Measurements from ENCODE around the gene FAM174B. TPM values are rescaled to one million over a fixed set of nuclear protein-coding genes. Genes with fewer than 3 reads are reported as not detected.

The FAM174B gene
- total RNA-seq, 4 donors from 2014 or later = 2.2 to 8.5 (median 4.4) TPM

- TF ChIP-seq CTCF (IDR thresholded peaks at IDR 0.05; ENCODE audit: low read depth) = no peak
These were observed 20.8 kb downstream of the FAM174B start for GRCh38 chr15:92634671-92635201.

GRCh38 chr15:92634060-92634459 is 21.5 kb downstream of the FAM174B start:
- TF ChIP-seq CTCF (IDR thresholded peaks at IDR 0.05; ENCODE audit: low read depth) = no peak

GRCh38 chr15:92633418-92633817 is 22.2 kb downstream of the FAM174B start:
- TF ChIP-seq CTCF (IDR thresholded peaks at IDR 0.05; ENCODE audit: low read depth) = no peak

- TF ChIP-seq CTCF (IDR thresholded peaks at IDR 0.05; ENCODE audit: low read depth) = no peak
These were observed 22.6 kb downstream of the FAM174B start for GRCh38 chr15:92633001-92633400.

- TF ChIP-seq CTCF (IDR thresholded peaks at IDR 0.05; ENCODE audit: low read depth) = no peak
These were observed 23.9 kb downstream of the FAM174B start for GRCh38 chr15:92631721-92632120.

- no peak for TF ChIP-seq CTCF (IDR thresholded peaks at IDR 0.05; ENCODE audit: low read depth)
These were observed 25.5 kb downstream of the FAM174B start for GRCh38 chr15:92629975-92630626.

GRCh38 chr15:92629276-92629974 is 26.1 kb downstream of the FAM174B start:
- no peak for TF ChIP-seq CTCF (IDR thresholded peaks at IDR 0.05; ENCODE audit: low read depth)

All from subcutaneous adipose tissue (tissue), 4 donors.